LNCaP clone FGC (cell line): Measurements from ENCODE around the gene FAM114A1.
"Not testable (repeated sequence)": the region's sequence is repeated elsewhere in the genome, so short reads cannot be mapped to it uniquely, and the experiment has no call there.

Source experiments
- DNase-seq: peaks from one replicate; pipeline ENCODE4 v3.0.0-alpha.2; 2011; ENCODE audit warnings: low read depth
- H3K4me3 ChIP-seq: 2 replicates; pipeline ENCODE4 v1.5.1; 2011; ENCODE audit warnings: mild to moderate bottlenecking, low read depth, low read length, control low read depth
- CTCF ChIP-seq: IDR thresholded peaks from 2 replicates; pipeline ENCODE4 v1.5.1; 2012; ENCODE audit warnings: mild to moderate bottlenecking; ENCODE audit not compliant: control insufficient read depth, insufficient read depth; ENCODE audit errors: extremely low read depth

The FAM114A1 gene

GRCh38 chr4:38930204-38930603 is 62.6 kb downstream of the FAM114A1 start:
- H3K4me3 ChIP-seq: no peak overlapping the region
- DNase-seq: no peak
- no peak for TF ChIP-seq CTCF

- DNase-seq: no peak
- H3K4me3 ChIP-seq: no peak overlapping the region
- no peak for TF ChIP-seq CTCF
Observed at GRCh38 chr4:38930707-38931106, 63.1 kb downstream of the FAM114A1 start.

GRCh38 chr4:38931125-38931524 is 63.5 kb downstream of the FAM114A1 start:
- no peak for DNase-seq
- no peak for TF ChIP-seq CTCF
- no peak overlapping the region for H3K4me3 ChIP-seq

GRCh38 chr4:38935391-38936073 is 67.9 kb downstream of the FAM114A1 start:
- no peak overlapping the region for H3K4me3 ChIP-seq
- DNase-seq: no peak
- no peak for TF ChIP-seq CTCF

GRCh38 chr4:38939165-38939564 is 71.6 kb downstream of the FAM114A1 start:
- TF ChIP-seq CTCF: no peak
- no peak overlapping the region for H3K4me3 ChIP-seq
- DNase-seq: no peak

- no peak for DNase-seq
- no peak for TF ChIP-seq CTCF
- no peak overlapping the region for H3K4me3 ChIP-seq
Observed at GRCh38 chr4:38940476-38940875, 72.9 kb downstream of the FAM114A1 start.

GRCh38 chr4:38941906-38942305 is 74.3 kb downstream of the FAM114A1 start:
- not testable (repeated sequence) for DNase-seq

More at GRCh38 chr4:38941906-38942305, 74.3 kb downstream of the FAM114A1 start:
- not testable (repeated sequence) for H3K4me3 ChIP-seq
